GM19468 (cell line): ENCODE measurements around the gene EPS15.
A peak's percentile ranks its signal among the peaks of the same experiment; 100 is the strongest.
"Not testable (repeated sequence)": the region's sequence is repeated elsewhere in the genome, so short reads cannot be mapped to it uniquely, and the experiment has no call there.

Experiments
- ATAC-seq: cut with Tn5 transposase; IDR thresholded peaks from one replicate; pipeline ENCODE4 v1.9.1; 2021; ENCODE audit warnings: mild to moderate bottlenecking, moderate library complexity, moderate number of reproducible peaks; ENCODE audit not compliant: unreplicated experiment; ENCODE audit errors: extremely low read depth

EPS15 gene

DNA sequence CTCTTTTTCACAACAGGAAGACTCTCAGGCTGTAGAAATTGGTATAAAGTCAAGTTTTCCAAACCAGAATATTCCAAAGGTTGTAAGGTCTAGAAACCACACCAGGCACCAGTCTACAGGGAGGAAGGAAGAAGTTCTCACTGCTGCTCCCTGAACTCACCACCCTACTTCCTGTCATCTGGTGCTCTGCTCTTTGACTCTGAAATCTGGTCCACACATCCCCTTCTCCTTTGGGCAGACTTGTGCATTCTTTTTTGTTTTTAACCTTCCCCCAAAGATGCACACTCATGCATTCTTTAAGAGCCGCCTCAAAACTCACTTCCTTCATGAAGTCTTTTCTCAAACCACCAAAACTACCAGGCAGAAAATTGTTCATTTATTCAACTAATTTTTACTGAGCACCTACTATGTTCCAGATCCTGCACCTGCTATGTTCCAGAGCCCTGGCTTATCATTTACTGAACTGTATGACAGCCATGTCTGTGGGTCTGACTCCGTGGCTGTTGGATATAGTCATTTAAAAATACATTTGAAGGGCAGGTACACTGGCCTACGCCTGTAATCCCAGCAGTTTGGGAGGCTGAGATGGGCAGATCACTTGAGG lies 30.1 kb upstream of the EPS15 start:
- ATAC-seq: no peak

DNA sequence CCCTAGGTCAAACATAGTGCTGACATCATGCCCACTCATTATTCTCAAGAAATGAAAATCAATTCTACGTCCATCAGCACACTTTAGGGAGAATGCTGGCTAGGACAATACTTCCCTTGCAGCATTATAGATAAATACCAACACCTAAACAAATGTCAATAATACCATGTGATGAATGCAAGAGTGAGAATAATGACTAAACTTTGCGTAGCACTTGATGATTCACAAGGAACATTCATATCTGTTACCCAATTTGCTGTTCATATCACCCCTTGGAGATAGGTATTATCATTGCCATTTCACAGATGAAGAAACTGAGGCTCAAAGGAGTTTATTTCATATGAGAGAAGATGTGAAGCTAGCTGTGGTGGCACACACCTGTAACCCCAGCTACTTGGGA lies 24.8 kb upstream of the EPS15 start:
- no peak for ATAC-seq

DNA sequence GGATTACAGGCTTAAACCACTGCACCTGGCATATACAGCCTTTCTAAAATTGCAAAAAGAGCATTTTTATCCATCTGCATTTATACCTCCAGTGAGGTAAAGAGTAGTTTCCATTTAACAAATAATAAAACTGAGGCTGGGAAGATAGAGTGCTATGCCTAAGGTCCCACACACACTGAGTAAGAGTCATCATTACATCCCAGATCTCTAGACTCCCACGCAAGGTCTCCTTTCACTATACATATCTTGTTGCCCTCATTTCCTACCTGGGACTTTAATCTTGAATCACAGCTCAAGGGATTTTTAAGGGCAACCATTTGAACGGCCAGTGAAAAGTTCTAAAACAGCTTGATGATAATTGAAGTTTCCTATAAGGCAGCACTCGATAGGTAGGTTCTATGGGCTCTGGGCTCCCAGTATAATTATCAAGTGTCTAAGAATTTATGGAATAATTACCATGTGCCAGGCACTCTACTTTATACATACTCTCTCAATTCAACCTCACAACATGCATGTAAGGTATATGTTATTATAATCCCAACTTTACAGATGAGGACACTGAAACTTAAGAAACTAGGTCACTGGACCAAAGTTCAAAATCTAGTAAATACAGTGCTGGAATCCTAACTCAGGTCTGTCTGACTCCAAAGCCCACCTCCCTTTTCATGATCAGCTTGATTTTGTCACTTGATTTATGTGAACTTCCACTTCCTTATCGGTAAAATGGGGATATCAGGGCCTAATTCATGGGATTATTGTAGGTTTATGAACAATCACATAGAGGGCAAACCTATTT lies 23.3 kb upstream of the EPS15 start:
- ATAC-seq: no peak

DNA sequence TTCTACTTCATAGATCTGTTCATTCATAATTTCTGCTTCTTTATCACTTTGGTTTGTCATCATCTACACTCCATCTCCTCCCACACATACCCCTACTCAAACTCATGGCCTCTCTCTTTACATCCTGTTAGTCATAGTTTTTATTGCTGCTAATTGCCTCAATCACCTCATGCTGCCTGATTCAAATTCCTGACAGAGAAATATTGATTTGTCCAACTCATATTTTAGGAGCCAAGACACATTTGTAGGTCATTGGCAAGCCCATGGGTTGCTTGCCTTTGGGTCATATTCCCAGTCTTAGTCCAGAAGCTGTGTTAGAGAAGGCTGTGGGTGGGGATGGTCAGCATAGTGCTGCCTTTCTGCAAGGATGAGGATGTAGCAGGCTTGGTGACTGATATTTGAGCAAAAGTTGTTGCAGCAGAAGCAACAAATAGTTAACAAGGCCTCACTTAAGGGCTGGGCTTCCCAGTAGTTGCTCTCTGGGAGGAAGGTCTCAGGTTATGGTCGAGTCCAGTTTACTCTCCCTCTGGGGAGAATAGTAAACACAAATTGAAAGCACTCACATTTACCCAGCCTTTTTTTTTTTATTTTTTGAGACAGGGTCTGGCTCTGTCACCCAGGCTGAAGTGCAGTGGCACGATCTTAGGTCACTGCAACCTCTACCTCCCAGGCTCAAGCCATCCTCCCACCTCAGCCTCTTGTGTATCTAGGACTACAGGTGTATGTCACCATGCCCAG lies 22.4 kb upstream of the EPS15 start:
- ATAC-seq: no peak

DNA sequence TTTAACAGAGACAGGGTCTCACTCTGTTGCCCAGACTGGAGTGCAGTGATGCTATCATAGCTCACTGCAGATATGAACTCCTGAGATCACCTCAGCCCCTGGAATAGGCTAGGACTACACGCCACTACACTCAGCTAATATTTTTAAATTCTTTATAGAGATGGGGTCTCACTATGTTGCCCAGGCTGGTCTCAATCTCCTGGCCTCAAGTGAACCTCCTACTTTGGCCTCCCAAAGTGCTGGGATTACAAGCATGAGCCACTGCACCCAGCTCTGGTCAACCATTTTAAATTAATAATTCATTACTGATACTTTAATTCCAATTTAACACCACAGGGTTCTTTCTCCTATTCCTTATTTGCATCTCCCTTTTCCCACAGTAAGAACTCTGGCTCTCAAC lies 18.5 kb upstream of the EPS15 start:
- ATAC-seq: no peak

DNA sequence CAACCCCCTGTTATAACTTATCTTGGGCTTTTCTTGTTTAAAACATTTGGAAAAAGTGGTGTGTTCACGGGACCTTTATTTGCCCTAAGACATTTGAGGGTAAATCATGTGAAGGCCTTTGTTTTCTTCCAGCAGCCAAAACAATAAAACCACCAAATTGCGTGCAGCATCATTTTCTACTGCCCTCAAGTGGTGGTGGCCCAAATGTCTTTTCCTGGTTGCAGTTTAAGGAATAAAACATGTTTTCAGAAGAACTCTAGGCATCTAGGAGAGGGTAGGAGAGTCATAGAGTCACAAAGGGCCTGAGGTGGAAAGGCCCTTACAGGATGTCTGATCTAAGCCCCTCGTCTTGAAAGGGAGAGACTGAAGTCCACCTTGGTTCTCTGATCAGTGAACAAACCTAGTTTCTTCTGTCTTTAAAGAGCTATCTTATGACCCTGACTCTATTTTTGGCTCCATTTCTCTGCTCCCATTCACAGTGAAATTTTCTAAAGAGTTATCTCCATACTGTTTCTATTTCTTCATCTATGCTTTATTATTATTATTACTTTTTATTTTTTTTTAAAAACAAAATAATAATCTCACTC lies 16.0 kb upstream of the EPS15 start:
- no peak for ATAC-seq

DNA sequence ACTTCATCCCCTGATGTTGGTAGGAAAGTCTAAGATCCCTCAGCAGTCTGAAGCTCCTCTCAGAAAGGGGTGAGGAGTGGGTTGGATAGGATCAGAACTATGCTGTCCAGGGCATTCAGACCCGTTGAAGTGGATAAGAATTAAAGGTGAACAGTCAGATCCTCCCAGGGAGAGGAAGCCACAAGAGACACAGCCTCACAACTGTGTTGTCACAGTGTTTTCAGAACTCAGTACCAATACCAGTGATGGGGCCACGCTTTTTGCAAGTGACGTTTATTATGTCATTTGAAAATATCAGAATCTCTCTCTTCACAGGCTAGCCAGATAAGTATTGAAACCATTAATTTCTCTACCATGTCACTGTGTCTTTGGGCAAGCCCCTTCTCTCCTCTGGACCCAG lies 15.4 kb upstream of the EPS15 start:
- ATAC-seq: no peak

DNA sequence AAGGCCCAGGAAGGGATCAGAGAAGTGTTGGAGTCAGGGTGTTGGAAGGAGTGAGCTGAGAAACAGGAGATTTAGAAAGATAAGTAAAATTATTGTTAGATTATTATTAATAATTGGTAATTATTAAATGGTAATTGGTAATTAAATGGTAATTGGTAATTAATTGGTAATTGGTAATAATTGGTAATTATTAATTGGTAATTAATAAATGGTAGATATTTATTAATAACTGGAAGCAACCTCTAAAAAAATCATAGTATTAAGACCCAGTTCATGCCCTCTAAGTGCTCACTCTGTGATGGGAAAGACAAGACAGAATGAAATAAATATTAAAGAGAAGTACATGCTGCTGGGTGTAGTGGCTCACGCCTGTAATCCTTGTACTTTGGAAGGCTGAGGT lies 13.8 kb upstream of the EPS15 start:
- no peak for ATAC-seq

DNA sequence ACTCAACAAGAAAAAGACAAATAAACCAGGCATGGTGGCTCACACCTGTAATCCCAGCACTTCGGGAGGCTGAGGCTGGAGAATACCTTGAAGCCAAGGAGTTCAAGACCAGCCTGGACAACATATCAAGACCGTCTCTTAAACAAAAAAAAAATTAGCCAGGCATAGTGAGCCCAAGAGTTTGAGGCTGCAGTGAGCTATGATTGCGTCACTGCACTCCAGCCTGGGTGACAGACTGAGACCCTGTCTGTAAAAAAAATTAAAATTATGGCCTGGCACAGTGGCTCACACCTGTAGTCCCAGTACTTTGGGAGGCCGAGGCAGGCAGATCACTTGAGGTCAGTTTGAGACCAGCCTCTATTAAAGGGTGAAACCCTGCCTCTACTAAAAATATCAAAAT lies 11.4 kb upstream of the EPS15 start:
- not testable (repeated sequence) for ATAC-seq

DNA sequence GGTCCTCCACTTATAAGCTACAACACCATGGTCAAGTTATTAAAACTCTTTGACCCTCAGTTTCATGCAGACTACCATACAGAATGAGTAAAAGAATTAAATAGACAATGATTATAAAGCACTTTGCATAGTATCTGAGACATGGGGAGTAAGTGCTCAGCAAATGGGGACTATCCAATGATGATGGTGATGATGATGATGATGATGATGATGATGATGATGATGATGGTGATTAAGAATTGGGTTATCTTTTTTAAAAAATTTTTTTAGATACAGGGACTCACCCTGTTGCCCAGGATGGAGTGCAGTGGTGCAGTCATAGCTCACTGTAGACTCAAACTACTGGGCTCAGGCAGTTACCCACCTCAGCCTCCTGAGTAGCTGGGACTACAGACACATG lies 8.1 kb upstream of the EPS15 start:
- no peak for ATAC-seq

DNA sequence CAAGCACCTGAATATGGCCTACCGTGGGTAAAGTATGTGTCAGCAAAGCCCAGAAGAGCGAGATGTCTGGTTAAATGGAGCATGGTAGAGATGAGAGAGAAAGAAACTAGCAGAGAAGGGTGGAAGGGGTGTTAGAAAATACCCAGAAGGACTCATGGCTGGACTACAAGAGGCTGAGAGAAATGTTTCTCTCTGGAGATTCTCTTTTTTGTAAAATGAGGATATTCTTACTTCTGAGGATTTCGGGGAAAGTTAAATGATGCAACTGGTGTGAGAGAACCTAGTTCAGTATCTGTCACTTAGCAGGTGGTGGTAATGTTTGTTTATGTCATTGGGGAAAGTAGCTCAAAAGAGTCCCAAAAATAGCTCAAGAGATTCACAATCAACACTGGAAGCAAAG lies 7.2 kb upstream of the EPS15 start:
- ATAC-seq: no peak

DNA sequence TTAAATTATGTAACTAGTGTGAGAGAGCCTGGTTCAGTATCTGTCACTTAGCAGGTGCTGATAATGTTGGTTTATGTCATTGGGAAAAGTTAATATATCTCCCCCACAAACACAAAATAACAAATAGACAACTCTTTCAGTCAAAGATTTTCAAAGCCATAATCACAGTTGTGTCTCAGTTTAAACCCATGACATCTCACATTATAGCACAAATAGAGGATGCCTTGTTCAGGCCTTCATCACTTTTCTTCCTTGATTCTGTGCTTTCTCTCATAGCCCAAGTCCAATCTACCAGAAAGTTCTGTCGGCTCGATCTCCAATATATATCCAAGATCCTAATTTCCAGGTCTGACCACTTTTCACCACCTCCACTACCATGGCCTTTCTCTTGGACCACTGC lies 6.2 kb upstream of the EPS15 start:
- no peak for ATAC-seq

DNA sequence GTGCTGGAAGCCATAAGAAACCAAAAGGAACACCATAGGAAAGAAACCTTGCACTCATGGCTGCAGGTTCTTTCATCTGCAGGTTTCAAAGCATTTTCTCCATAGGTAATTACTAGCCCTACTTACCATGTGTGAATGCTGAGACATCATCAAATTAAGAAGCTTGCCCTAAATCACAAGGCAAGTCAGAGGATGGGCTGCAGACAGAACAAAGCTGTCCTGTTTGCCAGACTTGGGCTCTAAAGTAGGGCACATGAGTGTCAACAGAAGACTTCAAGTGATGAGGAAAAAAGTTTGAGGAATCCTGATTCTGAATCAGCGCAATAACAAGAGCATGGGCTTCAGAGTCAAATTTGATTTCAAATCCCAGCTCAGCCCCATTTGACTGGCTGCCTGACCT lies 5.8 kb upstream of the EPS15 start:
- no peak for ATAC-seq

DNA sequence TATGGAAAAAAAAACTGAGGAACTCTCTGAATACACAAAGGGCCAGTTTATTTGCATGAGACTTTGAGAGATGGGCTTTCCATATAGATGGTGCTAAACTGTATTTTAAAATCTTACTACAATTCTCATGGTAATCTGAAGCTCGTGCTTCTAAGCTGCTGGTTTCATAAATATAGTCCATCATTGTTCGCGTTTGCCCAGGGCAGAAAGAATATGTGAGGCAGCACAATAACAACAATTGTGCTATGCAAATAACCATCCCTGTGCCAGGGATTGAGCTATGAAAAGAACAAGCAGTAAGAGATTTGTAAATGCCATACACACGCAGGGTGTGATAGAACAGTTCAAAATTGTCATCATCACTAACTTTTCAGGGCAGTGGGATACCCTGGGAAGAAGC lies 4.9 kb upstream of the EPS15 start:
- no peak for ATAC-seq

DNA sequence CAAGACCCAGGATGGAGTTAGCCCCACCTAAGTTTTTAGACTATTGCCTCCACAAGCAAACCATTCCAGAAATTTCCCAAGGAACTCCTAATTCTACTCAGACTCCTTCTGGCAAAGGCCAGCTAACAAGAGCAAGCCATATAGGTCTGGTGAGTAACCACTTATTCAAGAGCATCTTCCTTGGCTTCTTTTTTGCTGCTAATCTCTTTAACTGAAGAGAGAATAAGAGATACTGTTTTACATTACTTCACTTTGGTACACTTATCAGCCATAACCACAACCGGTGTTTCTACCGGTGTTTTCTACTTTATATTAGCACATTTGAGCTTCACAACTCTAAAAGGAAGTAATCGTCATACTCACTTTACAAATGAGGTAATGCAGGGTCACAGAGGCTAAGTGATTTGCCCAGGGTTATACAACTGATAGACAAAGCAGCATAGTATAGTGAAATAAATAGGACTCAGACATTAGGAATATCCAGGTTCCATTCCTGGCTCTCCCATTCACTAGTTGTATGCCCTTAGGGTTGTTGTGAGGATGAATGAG lies 1.7 kb upstream of the EPS15 start:
- ATAC-seq: no peak

DNA sequence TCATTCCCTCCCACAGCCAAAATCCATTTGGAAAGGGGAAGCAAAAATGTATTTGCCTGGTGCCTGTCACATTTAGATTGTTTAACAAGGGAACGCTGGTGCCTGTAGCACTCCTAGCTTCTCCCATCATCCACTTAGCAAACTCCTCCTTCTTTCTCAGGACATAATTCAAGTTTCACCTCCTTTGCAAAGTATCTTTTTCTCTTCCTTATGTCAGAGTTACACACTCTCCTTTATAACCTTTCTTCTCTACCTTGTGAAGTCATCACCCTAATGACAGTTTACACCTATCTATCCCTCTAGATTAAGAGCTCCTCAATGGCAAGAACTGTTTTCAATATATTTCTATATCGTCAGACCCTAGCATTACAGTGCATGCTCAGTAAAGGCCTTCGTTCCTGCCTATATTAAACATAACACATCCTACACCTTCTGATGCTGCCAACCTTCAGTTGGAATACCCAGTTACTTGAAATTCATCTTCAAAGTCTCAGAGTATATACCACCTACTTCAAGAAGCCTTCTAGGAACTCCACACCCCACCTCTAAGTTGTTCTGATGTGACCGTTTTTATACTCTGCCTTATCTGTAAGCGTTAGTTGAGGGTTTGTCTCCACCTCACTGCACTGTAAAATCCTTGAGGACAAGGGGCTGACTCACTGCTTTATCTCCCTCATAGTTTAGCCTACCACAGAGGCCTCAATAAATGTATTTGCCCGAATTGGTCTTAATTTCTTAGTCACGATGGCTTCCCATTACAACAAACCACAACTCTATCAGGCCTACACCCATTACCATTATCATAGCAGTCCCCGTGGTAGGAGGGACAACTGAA lies 1.0 kb upstream of the EPS15 start:
- ATAC-seq: no peak

DNA sequence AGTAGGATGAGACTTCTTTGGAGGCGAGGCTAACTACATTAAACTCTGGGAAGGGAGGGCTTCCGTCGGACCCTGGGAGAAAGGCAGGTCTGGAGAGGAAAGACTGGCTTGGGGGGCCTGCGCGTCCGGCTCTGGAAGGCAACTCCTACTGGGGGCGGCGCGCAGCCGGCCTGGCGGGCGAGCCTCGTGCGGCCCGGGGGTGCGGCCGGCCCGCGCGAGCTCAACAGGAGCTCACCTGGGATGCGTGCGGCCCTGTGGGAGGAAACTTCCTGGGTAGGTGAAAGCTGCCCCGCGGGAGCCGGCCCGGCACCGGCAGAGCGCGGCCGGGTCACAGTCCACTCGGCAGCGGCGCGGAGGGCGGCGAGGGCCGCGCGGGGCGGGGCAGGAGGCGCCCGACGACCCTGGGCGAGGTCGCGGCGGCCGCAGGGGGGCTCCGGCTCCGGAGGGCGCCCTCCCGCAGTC lies 449 bp downstream of the EPS15 start:
- peak; percentile 12 for ATAC-seq

DNA sequence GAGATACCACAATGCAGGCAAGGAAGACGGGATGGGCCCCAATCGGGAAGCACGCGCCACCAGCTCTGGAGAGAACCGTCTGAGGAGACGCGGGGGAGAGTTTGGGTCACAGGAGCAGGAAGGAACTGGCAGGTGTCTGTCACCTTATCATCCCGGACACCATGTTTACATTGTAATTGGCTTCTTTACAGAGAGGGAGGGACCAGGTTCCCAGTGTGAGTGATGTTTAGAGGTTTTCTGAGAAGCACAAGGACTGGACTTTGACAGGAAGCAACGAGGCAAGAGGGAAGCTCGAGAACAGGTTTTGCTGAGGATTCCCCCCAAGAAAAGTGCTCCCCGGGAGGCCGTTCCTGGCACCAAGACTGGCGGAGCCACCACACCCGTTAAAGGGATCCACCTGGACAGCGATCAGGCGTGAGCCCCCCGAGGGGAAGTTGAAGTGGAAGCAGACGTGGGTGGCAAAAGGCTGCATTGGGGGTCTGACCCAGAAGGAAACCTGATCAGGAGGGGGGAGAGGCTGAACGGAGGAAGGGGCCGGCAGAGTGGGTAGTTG lies 957 bp downstream of the EPS15 start:
- peak; percentile 20 for ATAC-seq

DNA sequence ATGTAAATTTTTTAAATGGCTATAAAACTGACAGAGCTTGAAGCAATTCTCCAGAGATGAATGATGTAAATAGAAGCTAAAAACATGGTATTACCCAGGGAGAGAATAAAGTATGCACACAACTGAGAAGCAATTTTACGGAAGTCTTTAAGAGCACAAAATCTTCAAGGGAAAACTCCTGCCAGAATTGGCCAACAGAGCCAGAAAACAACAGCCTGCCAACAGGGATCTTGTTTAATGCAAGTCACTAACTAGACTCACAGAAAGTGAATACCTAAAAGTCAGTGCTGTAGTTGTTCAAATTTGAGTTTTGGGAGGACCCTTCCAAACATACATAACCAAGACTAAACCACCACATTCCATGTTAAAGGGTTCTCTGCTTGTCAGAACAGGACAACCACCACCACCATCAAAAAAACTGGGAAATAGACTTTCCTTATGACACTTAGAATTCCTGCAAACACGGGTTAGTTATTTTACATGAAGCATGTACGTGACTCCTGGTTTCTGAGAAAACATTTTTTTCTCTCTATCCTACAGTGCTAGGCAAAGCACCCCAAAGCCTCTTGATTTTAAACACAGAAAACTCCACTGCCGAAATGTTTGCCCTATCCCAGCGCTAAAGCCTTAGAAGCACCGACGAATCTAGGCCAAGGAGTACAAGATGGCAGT lies 1.6 kb downstream of the EPS15 start:
- no peak for ATAC-seq
